HK-2 (cell line): ENCODE data around the gene SART1.
A peak's percentile ranks its signal among the peaks of the same experiment; 100 is the strongest.
"Not testable (repeated sequence)": the region's sequence is repeated elsewhere in the genome, so short reads cannot be mapped to it uniquely, and the experiment has no call there.

Experiments used
- DNase-seq: peaks from one replicate; pipeline ENCODE4 v3.0.0-alpha.2; 2018; ENCODE audit not compliant: unreplicated experiment

The SART1 gene

GRCh38 chr11:65988791-65989592, 27.5 kb downstream of the SART1 start:
- peak; percentile 82 for DNase-seq

- DNase-seq: no peak
These were observed 30.5 kb downstream of the SART1 start for GRCh38 chr11:65992056-65992455.

GRCh38 chr11:65997286-65997685, 35.8 kb downstream of the SART1 start:
- no peak for DNase-seq

- peak; percentile 89 for DNase-seq
These were observed 40.6 kb downstream of the SART1 start, which contains the start of the genes BANF1 and EIF1AD for GRCh38 chr11:66001942-66002647. Gene BANF1, plus strand, starts transcription at chr11:66002503. Its CDS starts 748 bp downstream, at chr11:66003251. Gene EIF1AD, minus strand, starts transcription at chr11:66002157. Its CDS starts 1,768 bp downstream, at chr11:66000389.

- DNase-seq: no peak
These were observed 41.2 kb downstream of the SART1 start for GRCh38 chr11:66002648-66003225.

GRCh38 chr11:66003291-66003690, 41.8 kb downstream of the SART1 start:
- no peak for DNase-seq

GRCh38 chr11:66004186-66004585, 42.7 kb downstream of the SART1 start:
- no peak for DNase-seq

- no peak for DNase-seq
These were observed 44.8 kb downstream of the SART1 start for GRCh38 chr11:66006134-66006890.

- DNase-seq: no peak
These were observed 45.3 kb downstream of the SART1 start for GRCh38 chr11:66006891-66007176.

GRCh38 chr11:66007201-66007634, 45.7 kb downstream of the SART1 start:
- no peak for DNase-seq

- no peak for DNase-seq
These were observed 46.5 kb downstream of the SART1 start for GRCh38 chr11:66008095-66008467.

- no peak for DNase-seq
These were observed 47.1 kb downstream of the SART1 start for GRCh38 chr11:66008468-66009101.

- DNase-seq: not testable (repeated sequence)
These were observed 48.5 kb downstream of the SART1 start for GRCh38 chr11:66010036-66010435.

- peak; percentile 73 for DNase-seq
These were observed 49.8 kb downstream of the SART1 start for GRCh38 chr11:66011239-66011784.

GRCh38 chr11:66011785-66012303, 50.3 kb downstream of the SART1 start, which contains the start of gene CST6:
Gene CST6, plus strand, starts transcription at chr11:66012008. Its CDS starts 37 bp downstream, at chr11:66012045.
- DNase-seq: no peak

GRCh38 chr11:66012371-66012945, 50.9 kb downstream of the SART1 start:
- no peak for DNase-seq

- no peak for DNase-seq
These were observed 51.6 kb downstream of the SART1 start for GRCh38 chr11:66012946-66013761.

- DNase-seq: no peak
These were observed 52.2 kb downstream of the SART1 start for GRCh38 chr11:66013762-66014100.

GRCh38 chr11:66014804-66015453, 53.4 kb downstream of the SART1 start:
- DNase-seq: no peak
